Measurements from ENCODE around the gene SF3B2.

DNA sequence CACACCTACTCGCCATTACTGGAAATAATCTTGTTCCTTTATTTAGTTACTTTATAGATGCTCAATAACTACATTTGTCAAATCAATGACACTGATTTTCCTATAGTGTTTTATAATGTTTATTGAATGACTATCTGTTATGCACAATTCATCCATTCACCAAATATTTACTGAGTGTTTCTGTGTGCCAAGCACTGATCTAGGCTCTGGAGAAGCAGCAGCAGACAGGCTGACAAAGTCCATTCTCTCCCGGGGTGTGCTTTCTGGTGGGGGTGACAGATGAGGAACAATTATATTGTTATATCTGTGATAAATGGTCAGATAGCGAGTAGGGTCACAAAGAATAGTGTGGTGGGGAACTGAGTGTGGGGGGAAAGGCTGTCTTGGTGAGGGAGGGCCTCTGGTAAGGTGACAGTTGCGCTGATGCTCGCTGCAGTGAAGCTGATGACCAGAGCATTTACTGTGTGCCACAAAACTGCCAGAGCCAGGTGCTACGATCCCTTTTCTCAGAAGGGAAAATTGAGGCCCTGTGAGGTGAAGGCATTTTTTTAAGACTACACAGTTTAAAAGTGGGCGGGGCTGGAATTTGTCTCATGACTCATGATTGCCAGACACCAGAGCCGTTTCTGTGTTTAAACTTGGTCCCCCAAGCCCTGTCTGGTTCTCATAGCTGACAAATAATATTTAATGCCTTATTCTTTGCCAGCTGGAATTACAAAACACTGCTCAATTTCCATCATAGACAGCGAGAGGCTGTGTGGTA is 28.1 kb downstream of the SF3B2 start:
- TF ChIP-seq POLR2AphosphoS5 (IDR thresholded peaks at IDR 0.05; ENCODE audit: borderline replicate concordance, low read depth, low read length) (no peak), EZH2 (IDR thresholded peaks at IDR 0.05) (no peak)

All from SK-N-MC (cell line).